ENCODE results near the gene CDKAL1.
"Not testable (repeated sequence)": the region's sequence is repeated elsewhere in the genome, so short reads cannot be mapped to it uniquely, and the experiment has no call there.

The CDKAL1 gene

DNA sequence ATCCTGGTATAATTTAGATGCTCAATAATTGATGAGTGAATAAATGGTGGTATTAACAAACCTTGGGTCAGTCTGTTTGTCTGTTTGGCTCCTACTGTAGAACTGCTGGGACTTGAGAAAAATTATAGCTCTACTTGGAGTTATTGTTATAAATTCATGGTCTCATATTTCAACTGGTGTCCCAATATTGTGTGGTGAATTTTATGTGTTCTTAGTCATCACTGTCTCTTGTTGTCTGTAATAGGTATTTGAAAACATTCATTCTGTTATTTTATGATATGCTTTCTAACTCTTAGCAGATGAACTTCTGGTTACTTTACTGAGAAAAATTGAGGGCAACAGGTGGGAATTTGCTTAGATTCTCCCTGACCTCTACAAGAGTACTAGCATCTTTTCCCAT lies 221.4 kb downstream of the CDKAL1 start:
- no peak for DNase-seq

DNA sequence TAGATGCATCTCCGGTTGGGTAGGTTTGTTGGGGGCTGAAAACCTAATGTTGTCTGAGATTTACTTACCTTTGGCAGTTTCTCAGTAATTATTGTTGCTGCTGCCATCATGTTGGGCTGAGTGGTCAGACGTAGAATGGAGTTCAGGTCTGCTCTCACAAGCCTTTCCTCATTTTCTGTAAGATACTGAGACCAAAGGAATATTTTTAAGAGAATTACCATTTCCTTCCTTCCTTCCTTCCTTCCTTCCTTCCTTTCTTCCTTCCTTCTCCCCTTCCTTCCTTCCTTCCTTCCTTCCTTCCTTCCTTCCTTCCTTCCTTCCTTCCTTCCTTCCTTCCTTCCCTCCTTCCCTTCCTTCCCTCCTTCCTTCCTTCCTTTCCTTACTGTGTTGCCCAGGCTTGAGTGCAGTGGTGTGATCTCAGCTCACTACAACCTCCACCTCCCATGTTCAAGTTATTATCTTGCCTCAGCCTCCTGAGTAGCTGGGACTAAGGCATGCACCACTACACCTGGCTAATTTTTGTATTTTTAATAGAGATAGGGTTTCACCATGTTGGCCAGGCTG lies 222.4 kb downstream of the CDKAL1 start:
- not testable (repeated sequence) for DNase-seq

GRCh38 chr6:20757761-20758160 lies 223.5 kb downstream of the CDKAL1 start:
- no peak for DNase-seq

DNA sequence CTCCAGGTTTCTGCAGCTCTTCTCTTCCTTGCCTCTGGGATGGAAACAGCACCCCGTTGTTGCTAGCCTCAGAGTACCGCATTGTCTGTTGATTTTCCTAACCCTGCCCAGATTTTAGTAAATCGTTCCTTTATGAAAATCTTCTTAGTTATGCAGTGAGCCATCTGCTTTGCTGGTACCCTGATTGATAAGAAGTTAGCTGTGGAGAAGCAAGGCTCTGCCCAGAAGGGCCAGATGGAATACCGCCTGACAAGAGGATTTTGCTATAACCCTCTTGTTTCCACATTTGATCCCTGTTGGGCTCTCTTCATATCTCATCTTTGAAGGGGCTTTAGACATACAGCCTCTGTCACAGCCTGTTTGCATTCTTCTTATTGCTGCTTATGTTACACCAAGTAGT lies 229.0 kb downstream of the CDKAL1 start:
- DNase-seq = no peak

GRCh38 chr6:20769631-20770030 lies 235.4 kb downstream of the CDKAL1 start:
- no peak for DNase-seq

DNA sequence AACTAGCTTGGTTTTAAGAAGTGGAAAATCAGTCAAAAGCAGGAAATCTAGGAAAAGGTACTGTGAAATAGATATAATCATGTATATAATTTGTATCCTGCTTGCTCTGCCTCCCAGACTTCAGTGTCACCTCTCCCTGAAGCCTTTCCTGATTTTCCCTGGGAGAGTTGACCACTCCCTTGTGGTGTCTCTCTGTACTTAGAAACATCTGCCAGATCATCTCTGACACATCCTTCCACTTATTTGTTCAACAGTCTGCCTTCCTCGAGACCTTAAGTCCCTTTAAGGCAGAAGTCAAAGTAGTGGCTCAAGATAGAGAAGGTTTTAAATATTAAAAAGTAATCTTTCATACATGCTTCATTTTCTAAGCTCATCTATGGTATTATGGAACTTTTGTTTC lies 236.5 kb downstream of the CDKAL1 start:
- DNase-seq = no peak

DNA sequence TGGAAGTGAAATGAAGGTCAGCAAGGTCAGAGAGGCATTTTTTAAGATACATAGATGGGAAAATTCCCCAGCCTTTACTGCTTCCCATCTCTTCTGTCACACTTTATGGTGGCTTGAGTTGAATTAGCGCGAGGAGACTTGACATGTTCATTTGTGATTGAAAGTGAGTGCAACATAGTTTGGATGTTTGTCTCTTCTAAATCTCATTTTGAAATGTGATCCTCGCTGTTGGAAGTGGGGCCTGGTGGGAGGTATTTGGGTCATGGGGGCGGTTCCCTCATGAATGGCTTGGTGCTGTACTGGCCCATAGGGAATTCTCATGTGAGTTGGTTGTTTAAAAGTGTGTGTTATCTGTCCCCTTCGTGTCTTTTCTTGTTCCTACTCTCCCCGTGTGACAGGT lies 237.2 kb downstream of the CDKAL1 start:
- no peak for DNase-seq

DNA sequence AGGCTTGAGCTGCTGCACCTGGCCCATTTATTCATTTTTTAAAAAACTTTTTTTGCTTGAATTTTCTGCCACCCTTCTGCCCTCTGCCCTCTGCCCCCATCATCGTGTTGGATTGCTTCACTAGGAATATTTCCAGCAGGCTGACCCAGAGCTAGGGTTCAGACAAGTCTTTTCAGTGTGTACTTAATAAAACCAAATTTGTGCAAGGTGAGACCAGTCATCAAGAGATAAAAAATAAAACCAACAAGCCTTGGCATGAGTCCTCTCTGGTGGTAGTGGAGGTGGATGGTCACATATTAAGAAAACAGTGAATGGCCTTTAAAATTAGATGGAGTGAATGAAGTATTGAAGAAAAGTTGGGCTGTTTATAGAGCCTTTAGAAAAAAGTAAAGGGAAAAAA lies 239.6 kb downstream of the CDKAL1 start:
- DNase-seq = no peak

DNA sequence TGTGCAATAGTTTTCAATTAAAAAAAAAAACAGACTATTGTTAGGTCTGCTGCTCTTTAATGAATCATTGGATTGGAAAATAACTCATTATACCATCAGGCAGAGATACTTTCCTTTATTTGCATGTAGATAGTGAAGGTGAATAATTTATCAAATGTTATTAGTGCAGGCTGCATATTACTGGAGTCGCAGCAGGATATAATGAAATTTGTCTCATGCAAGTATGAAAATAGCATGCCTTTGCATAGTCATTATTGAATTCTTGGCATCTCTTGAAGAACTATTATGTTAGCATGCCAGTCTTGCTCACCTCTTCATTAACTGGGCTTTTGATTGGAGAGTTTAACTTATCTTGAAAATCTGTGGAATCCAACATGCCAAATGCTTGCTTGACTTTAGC lies 241.7 kb downstream of the CDKAL1 start:
- no peak for DNase-seq

GRCh38 chr6:20777801-20778200 lies 243.5 kb downstream of the CDKAL1 start:
- DNase-seq = no peak

GRCh38 chr6:20778459-20778858 lies 244.2 kb downstream of the CDKAL1 start:
- no peak for DNase-seq

DNA sequence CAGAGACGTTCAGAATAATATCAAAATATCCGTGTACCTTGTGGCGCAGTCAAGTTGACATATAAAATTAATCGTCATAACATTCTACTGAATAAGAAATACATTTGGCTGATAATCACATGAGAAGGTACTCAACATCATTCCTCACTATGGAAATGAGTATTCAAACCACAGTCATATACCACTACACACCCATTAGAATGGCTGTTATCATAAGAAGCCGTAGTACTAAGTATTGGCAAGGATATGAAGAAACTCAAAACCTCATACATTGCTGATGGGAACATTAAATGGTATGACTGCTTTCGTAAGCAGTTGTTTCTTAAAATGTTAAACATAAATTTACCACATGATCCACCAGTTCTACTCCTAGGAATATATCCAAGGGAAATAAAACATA lies 244.7 kb downstream of the CDKAL1 start:
- no peak for DNase-seq

DNA sequence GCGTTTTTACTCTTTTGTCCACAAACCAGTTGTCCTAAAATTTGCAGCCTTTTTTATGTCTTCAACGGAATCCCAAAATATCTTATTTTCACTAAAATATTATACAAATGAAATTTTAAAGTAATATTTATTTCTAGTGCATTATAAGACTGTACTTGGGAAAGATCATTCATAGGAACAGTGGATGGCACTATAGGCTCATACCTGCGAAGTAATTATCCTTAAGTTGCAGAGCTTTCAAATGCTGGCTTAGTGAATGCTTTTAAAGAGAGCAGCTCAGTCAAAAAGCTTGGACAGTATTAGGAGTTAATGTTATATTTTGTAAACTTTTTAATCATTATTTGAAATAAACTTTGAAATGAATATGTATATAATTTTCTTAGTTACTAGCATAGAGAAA lies 254.9 kb downstream of the CDKAL1 start:
- DNase-seq = no peak

- no peak for DNase-seq
These were observed 256.0 kb downstream of the CDKAL1 start for GRCh38 chr6:20790032-20790791.

DNA sequence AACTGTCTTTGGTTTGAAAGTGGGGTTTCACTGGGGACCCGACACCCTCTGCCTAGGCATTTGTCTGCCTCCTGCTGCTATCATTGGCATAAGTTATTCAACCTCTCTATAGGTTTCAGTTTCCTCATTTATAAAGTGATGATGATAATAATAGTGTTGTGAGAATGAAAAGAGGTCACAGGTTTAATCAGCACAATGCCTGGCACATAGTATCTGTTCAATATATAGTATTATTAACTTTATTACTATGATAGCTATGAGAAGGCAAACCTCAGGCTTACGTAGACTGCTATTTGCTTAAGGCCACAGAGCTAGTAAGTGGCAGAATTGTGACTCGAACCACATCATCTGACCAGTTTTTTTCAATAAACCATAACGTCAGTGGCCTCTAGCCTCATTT lies 256.8 kb downstream of the CDKAL1 start:
- DNase-seq = no peak

GRCh38 chr6:20791944-20792343 lies 257.7 kb downstream of the CDKAL1 start:
- DNase-seq = peak; percentile 87

DNA sequence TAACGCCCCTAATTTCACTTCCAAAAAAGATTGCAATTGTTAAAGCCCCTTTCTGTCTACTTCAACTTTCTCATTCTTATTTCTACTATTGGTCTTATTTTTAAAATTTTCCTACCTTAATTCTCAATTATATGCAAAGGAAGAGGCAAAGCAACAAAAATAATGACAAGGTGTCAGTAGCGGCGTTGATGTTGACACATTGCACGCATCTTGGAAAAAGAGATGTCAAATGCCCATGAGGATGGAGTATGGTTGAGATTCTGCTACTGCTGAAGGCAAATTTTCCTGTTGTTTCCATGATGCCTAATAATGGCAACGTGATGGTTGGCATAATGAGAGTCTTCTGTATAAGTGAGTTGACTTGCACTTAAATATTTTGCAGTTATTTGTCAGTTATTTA lies 258.9 kb downstream of the CDKAL1 start:
- no peak for DNase-seq

DNA sequence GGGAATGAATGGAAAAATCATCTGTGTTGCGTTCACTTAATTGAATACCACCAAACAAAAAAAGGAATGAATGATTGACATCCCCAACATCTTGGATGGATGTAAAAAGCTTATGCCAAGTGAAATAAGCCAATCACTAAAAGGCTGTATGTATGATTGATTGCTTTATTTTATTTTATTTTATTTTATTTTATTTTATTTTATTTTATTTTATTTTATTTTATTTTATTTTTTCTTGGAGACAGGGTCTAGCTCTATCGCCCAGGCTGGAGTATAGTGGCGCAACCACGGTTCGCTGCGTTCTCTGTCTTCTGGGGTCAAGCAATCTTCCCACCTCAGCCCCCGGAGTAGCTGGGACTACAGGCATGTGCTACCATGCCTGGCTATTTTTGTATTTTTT lies 263.3 kb downstream of the CDKAL1 start:
- no peak for DNase-seq

DNA sequence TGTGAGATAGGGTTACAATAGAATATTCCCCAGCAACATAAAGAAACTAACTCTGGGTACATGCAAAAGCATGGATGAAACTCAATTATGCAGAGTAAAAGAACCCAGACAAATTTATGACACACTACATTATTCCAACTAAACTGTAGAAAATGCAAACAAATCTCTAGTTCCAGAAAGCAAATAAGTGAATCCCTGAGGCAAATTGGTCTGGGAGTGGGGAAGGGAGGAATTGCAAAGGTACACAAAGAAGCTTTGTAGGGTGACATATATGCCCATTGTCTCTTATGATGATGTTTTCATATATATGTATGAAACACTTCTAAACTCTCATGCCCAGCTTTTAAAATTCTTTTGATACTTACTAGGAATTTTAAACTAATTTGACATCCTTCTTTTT lies 266.0 kb downstream of the CDKAL1 start:
- no peak for DNase-seq

- no peak for DNase-seq
These were observed 266.4 kb downstream of the CDKAL1 start for GRCh38 chr6:20800653-20801052.

DNA sequence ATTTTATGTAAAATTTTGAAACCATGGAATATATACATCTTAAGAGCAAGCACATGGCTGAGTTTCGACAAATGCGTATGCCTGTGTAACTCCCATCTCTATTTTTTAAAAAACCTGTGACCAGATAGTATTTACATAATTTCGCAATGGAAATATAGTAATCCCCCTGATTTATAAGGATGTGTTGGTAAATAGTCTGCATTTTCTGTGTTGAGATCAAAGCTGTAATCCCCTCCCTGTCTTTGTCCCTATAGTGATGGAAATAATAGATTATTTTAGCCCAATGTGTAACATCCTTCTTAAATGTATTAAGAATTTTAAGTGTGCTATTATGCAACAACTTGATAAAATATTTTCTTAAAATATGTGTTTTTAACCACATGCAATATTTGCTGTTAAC lies 267.3 kb downstream of the CDKAL1 start:
- DNase-seq = no peak

DNA sequence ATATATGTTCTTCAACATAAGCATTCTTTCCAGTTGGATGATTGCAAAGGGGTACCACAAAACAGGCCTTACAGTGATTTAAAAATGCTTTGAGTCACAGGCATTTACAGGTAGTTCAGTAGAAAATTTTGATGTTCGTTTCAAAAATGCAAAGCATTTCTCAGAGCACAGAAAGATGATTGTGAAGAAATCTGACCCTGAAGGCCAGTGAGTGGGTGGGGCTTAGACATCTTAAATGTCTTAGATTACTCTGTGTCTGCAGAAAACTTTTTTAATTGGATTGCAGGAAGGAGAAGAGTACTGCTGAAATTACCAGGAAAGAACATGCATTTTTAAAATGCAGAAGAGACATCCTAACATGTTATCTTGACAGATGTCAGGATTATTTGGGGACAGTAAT lies 268.3 kb downstream of the CDKAL1 start:
- DNase-seq = no peak

DNA sequence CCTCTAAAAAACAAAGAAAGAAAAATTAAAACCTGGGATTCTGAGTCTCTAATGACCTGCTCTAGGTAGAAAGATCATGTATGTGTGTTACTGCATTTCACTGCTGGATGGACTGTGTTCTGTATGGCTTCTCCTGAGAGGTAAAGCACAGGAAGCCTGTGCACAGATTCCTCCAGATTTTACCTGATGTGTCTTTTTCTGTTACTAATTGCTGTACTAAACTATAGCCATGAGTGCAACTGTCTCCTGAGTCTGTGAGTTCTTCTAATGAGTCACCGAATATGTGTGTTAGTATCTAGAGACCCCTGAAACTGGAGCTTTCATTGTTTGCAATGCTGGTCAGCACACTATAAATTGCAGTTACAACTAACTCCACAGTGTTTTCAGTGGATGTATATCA lies 270.8 kb downstream of the CDKAL1 start:
- DNase-seq = no peak

DNA sequence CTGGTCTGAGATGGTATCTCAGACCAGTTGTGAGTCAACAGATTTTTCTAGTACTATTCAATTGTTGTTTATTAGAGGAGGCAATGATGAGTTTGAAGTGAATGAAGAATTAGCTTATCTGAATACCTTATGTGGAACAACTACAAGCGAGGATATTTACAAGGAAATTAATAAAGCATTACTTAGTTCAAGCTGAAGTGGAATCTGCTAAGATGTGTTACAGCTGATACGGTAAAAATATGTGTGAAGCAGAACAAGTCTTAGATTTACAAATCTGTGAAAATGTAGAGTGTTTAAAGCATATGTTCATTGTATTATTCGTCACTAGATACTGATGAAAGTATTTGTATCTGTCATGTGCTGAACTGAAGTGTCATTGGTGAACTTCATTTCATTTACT lies 272.4 kb downstream of the CDKAL1 start:
- no peak for DNase-seq

DNA sequence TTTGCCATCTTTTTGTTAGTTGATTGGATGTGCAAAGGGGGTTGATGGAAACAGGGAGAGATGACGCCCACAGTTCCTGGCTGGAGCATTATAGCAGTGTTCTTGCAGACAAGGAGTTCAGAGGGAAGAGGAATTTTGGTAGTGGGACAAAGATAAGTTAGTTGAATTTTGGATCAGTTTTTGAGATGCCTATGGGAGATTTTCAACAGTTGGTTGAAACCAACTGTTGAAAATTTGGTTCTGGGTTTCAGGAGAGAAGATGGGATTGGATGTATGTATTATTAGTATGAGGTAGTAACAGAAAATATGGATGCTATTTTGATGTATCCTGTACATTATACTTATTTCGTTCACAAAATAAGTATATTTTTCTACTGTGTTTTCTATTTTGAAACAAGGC lies 274.2 kb downstream of the CDKAL1 start:
- DNase-seq = no peak

Data from NCI-H1417 treated with DMSO at 0.1 percent for 48 hours (cell line).